ENCODE data around the gene EDDM3A.
"Not testable (repeated sequence)": the region's sequence is repeated elsewhere in the genome, so short reads cannot be mapped to it uniquely, and the experiment has no call there.

The EDDM3A gene

DNA sequence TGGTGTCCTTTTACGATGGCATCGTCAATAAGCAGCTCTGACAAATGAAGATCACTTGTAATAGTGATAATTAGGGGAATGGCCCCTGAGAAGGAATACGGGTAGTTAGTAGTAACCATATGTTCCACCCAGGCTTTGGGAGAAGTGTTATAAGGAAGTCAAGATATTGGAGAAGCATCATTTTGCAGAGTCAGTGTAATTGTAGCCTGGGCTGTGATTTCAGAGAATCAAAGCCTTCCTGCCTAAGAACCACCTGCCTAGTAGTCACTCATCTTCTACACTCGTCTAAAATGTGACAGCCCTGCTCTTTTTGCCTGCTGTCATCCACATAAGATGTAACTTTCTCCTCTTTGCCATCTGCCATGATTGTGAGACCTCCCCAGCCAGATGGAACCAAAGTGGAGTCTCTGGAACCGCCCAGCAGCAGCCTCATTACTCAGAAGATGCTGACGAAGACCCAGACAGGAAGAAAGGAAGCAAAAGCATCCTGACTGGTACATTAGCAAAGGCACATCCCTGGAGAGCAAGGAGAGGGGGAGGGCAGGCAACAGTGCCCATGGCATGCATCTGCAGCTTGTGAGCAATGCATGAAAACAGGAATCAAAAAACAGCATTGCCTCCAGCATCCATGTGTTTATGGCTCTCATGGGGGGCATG is 12.6 kb upstream of the EDDM3A start:
- no peak for DNase-seq (ENCODE audit: low read depth in 2 of 3, low spot score in 2 of 3)

DNA sequence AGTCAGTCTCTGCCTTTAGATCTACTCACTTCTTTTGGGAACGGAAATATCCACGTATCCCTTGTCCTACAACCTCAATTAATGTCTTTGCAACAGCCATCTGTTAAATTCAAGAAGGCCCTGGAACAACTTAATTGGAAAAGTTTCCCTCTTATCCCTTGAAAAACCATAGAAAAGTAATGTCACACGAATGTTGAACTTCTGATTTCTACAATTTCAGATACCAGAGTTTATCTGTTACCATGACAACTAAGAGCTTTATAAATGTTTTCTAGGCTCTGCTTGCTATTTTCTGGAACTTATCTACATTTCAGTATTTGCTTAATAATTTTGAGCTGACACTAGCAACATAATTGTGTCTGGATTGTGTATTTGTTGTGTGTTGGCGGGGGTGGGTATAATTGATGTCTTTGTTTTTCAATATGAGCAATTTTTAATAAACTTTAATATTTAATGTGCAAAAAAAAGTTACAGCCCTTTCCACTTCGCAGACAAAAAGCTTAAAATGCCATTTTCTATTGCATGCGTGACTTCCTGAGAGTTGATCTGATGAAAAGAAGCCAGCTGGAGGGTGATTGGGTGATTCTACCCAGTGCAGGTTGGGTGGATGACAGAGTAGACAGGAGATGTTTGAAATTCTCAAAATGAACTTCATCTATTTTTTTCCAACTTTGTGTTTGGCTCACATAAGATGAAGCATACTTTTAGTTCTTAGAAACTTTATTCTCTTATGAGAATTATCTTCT is 11.8 kb upstream of the EDDM3A start:
- DNase-seq (ENCODE audit: low read depth in 2 of 3, low spot score in 2 of 3): no peak

DNA sequence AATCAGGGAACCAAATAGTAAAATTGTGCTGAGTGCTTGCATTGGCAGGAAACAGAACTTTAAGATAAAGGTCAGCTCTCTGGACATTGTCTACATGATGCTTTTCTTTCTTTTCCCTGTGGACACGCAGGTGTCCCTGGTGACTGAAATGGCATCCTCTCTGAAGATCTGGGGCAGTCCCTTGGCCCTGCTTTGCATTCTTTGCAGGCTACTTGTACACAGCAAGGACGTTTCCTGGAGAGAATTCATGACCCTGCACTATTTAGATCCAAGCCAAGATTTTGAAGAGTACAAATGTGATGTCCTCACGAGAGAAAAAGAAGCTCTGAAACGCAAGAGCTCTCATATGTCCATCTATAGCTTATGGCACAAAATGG is 11.3 kb upstream of the EDDM3A start:
- no peak for DNase-seq (ENCODE audit: low read depth in 2 of 3, low spot score in 2 of 3)

DNA sequence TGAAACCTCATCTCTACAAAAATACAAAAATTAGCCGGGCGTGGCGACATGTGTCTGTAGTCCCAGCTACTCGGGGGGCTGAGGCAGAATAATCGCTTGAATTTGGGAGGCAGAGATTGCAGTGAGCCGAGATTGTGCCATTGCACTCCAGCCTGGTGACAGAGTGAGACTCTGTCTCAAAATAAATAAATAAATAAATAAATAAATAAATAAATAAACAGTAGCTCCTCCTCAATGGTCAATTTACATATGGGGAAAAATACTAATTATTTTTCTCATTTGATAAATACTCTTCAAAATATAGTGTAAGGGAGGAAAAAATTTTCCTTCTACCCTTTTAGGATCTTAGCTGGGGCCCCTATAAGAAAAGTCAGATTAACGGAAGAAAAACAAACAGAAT is 7.4 kb upstream of the EDDM3A start:
- not testable (repeated sequence) for DNase-seq (ENCODE audit: low read depth in 2 of 3, low spot score in 2 of 3)

DNA sequence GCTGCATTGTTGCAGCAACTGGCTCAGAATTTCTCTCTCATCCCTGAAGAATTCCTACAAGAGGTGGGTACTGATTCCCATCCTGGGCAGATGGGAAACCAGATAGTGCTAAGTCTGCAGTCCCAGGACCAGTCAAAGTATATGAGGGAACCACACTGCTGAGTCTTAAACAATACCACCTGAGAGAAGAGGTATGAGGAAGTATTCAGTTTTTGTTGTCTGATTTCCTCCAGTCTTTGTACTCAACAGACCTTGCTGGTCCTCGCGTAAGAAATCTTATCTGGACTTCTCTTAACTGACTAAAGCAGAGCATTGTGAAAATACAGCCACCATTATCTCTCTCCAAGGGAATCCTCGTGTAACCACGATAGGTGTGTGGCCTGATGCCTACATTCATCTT is 3.6 kb upstream of the EDDM3A start:
- DNase-seq (ENCODE audit: low read depth in 2 of 3, low spot score in 2 of 3): no peak

DNA sequence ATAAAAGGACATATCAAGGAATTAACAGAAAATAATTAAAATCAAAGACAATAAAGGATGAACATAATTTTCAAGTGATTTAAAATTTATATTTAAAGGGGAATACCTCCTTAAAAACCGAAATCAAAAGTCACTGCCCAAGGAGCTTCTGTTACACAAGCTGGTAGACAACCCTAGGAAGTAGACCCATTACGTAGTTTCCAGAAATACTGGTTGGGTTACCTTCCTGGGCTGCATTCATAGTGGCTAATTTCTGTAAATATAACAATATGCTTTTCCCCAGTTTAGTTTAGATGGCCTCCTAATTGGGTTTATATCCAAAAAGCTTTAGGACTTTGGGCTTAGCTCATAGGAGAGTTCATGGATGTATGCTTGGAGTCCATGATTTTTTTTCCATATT is 2.1 kb upstream of the EDDM3A start:
- DNase-seq (ENCODE audit: low read depth in 2 of 3, low spot score in 2 of 3): no peak

DNA sequence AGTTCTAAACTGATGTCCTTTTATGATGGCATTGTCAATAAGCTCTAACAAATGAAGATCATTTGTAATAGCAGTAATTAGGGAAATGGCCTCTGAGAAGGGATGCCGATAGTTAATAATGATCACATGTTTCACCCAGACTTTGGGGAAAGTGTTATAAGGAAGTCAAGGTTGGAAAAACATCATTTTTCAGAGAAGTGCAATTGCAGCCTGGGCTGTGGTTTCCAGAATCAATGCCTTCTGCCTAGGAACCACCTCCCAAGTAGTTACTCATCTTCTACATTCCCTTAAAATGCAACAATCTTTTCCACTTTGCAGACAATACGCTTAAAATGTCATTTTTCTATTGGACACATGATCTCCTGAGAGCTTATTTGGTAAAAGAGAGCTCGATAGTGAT is 879 bp downstream of the EDDM3A start:
- DNase-seq (ENCODE audit: low read depth in 2 of 3, low spot score in 2 of 3): no peak

DNA sequence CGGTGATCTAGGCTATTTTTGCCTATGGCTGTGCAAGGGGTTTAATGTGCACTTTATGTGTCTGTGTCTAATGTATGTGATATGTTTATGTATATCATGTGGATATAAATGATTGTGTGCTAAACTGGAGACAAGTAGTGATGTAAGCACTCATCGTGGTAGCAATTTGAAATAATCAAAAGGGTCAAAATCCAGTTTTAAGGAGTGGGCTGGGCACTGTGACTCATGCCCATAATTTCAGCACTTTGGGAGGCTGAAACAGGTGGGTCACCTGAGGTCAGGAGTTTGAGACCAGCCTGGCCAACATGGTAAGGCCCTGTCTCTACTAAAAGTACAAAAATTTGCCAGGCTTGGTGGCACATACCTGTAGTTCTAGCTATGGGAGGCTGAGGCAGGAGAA is 2.8 kb downstream of the EDDM3A start:
- DNase-seq (ENCODE audit: low read depth in 2 of 3, low spot score in 2 of 3): no peak

DNA sequence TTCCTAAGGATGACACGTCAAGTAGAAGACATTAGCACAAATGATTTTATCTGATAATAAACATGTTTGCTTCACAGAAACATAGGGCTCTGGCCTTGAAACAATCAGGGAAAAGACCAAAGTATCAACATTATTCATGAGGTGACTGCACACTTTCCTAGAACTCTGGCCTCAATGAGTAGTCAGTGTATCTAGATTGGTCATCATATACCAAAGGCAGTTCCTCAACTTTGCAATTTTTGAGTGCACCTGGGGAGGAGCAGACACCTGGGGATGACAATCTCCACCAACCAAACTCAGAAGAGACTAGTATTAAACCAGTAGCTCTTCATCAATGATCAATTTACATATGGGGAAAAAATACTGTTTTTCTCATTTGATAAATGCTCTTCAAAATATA is 4.5 kb downstream of the EDDM3A start:
- DNase-seq (ENCODE audit: low read depth in 2 of 3, low spot score in 2 of 3): no peak

DNA sequence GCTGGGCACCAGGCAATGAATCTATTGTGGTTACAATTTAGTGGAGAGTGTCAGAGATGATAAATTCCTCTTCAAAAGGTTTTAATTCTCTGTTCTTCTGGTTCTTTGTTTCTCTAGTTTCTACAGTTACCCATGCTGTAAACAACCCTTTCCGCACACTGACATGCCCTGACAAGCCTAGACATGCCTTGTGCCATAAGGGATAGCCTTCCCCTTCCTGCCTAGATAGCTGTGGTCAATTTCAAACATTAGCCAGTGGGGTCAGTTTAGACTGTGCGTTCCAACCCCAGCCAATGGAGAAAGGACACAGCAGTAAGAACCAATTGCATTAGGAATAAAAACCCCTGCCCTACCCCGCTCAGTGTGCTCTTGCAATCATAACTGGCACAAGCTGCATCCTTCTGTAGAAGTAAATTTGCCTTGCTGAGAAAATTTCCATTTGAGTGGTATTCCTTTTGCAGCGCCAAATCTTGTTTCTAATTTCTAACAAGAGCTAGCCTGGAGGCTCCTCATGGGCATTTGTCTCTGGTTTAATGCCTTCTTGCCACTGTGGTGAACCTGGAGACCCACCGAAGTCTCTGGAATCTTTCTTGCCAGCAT is 6.4 kb downstream of the EDDM3A start:
- no peak for DNase-seq (ENCODE audit: low read depth in 2 of 3, low spot score in 2 of 3)

DNA sequence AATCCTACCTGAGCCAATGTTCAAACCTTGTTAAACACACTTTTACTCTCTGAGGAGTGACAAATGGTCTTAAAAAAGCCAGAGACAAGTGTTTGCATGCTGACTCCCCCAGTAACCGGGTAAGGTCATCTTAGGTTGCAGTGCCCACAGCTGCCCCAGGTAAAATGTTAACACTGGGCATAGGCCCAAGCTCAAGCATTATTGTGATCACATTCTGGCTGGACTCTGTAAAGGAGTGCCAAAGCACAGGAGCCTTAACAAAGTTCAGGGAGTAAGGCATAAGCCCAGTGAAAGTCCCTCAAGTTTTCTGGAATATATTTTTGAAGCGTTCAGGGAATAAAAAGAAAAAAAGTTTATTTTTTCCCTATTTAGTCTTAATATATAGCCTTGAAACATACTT is 8.6 kb downstream of the EDDM3A start:
- DNase-seq (ENCODE audit: low read depth in 2 of 3, low spot score in 2 of 3): no peak

DNA sequence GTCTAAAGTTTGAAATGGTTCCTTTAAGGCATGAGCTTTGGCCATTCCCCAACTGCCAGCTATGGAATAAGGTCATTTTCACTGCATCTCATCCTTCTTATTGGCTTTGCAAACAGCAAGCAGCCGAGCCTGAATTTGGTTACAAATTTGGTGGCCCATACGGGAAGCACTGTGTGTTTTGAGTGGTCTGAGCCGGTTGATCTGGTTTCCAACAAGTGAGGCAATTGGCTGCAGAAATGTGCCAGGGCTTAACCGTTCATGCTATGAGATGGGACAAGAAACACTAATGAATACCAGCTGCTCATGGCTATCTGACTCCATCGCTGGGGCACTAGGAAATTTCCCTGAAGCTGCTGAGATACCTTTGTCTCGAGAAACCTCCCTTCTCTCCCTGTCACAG is 9.3 kb downstream of the EDDM3A start:
- DNase-seq (ENCODE audit: low read depth in 2 of 3, low spot score in 2 of 3): no peak

DNA sequence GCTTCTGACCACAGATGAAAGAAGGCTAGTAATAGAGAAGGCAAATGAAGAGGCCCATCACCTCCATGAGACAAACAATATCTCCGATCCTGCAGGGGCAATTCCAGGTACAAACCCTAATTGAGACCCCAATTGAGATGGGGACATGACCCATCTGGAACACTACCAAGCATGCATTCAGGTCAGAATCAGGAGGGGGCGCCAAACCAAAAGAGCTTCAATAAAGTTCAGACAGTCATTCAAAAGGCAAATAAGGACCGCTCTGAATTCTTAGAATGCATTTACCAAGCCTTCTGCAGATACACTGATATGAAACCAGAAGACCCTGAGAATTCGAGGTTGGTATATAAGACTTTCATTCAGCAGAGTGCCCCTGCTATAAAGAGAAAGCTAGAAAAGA is 12.3 kb downstream of the EDDM3A start:
- DNase-seq (ENCODE audit: low read depth in 2 of 3, low spot score in 2 of 3): no peak

DNA sequence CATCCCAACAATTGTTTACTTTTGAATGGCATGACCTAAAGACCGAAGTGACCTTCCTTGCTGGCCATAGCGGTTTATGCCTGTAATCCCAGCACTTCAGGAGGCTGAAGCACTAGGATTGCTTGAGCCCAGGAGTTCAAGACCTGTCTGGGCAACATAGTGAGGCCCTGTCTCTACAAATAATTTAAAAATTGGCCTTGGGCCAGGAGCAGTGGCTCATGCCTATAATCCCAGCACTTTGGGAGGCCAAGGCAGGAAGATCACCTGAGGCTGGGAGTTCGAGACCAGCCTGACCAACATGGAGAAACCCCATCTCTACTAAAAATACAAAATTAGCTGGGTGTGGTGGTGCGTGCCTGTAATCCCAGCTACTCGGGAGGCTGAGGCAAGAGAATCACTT is 13.8 kb downstream of the EDDM3A start:
- not testable (repeated sequence) for DNase-seq (ENCODE audit: low read depth in 2 of 3, low spot score in 2 of 3)

DNA sequence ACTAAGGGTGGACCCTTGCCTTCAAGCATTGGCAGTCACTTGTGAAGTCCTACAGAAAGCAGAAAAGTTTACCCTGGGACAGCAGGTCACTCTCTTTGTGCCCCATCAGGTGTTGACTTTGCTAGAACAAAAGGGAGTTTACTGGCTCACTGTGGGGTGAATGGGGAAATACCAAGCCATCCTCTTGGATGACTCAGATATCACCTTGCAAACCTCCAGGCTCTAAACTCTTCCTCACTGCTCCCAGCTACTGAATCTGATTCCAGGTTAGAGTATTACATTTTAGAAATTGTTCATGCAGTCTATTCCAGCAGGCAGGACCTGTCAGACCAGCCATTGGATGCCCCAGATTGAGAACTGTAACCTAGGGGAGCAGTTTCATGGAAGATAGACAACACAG is 15.3 kb downstream of the EDDM3A start:
- DNase-seq (ENCODE audit: low read depth in 2 of 3, low spot score in 2 of 3): no peak

DNA sequence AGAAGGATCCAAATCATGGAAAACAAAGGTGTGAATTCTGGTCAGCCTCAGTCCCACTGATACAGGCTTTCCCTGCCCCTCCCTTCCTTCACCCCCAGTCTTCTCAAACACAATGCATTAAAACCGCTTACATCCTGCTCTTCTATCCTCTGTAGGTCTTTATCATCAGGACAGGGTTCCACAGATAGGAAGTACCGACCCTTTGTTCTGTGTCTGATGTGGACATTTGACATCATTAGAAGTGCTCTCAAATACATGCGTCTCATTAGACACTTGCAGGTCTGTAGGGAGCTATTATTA is 22.9 kb downstream of the EDDM3A start:
- no peak for DNase-seq (ENCODE audit: low read depth in 2 of 3, low spot score in 2 of 3)

DNA sequence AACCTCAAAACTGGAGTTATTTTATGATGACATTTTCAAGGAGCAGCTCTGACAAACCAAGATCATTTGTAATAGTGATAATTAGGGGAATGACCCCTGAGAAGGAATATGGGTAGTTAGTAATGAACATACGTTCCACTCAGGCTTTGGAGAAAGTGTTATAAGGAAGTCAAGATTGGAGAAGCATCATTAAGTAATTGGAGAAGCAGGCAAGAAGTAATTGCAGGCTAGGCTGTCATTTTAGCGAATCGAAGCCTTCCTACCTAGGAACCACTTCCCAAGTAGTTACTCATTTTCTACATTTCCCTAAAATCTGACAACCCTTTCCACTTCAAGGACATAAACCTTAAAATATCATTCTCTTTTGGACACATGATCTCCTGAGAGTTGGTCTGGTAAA is 23.7 kb downstream of the EDDM3A start:
- DNase-seq (ENCODE audit: low read depth in 2 of 3, low spot score in 2 of 3): no peak

DNA sequence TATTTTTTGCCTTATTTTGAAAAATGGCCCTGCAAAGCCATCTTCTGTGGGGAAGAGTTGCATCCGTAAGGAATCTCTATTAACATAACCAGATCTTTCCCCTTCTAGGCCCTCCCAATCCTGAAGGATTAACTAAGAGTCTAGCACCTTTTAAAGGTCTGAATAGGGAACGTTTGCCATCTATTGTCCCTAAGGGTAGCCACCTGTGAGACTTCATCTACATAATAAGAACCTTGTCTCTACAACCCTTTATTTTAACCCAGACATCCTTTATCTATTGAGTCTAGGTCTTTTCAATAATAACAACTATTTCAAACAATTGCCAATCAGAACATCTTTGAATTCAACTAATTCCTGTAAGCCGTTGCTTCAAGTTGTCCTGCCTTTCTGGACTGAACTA is 27.0 kb downstream of the EDDM3A start:
- no peak for DNase-seq (ENCODE audit: low read depth in 2 of 3, low spot score in 2 of 3)

DNA sequence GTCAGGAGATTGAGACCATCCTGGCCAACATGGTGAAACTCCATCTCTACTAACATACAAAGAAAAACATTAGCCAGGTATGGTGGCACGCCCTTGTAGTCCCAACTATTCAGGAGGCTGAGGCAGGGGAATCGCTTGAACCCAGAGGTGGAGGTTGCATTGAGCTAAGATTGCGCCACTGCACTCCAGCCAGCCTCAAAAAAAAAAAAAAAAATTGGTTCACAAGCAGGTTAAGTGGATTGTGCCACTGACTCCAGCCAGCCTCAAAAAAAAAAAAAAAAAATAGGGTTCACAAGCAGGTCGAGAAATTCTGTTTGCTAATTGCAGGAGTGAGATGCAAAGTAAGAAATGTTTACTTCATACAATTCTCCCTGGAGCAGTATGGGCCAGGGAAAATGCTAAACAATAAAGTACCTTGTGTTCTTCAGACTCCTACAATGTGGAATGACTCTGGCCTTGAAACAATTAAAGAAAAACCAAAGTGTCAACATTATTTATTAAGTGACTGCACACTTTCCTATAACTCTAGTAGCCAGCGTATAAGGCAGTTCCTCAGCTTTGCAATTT is 28.7 kb downstream of the EDDM3A start:
- no peak for DNase-seq (ENCODE audit: low read depth in 2 of 3, low spot score in 2 of 3)

DNA sequence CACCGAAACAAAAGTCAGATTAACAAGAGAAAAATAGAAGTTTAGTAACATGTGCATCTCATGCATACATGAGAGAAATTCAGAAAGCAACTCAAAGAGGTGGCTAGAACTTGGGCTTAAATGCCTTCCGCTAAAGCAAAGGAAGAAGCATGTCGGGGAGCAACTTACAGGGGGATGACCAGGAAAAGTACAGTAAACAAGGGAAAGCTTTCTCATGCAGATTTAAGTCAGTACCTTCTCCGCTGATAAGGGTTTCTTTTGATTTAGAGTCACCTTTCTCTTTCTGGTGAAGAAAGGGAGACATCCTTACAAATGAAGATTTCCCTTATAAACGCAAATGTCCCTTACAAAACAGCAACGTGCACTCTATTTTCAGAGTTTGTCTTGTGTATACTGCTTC is 29.4 kb downstream of the EDDM3A start:
- no peak for DNase-seq (ENCODE audit: low read depth in 2 of 3, low spot score in 2 of 3)

DNA sequence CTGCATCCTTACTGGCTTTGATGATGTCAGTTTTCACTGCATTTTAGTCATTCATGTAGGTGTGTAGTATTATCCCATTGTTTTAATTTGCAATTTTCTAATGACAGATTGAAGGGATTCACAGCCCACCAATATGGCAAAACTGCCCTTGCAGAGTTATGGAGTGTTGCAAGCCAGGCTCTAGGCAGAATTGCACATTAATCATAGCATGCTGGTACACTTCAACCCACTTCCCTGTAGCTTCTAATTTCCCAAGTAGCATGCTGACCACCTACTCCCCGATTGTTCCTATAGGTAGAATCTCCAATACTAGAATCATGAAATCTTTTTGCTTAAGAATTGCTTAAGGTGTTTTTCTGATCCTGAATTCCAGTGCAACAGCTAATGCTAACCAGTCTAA is 30.2 kb downstream of the EDDM3A start:
- no peak for DNase-seq (ENCODE audit: low read depth in 2 of 3, low spot score in 2 of 3)

DNA sequence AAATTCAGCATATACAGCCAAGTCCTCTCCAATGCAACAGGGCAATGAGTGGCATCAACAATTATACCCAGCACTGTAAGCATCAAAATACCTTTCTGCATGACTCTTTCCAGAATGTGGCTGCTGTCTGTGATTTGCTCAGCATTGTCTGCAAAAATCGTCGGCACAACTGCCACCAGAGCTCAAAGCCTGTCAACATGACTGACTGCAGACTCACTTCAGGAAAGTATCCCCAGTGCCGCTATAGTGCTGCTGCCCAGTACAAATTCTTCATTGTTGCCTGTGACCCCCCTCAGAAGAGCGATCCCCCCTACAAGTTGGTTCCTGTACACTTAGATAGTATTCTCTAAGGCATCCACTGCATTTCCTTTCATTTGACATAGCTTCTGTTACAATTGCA is 36.1 kb downstream of the EDDM3A start:
- DNase-seq (ENCODE audit: low read depth in 2 of 3, low spot score in 2 of 3): no peak
